HG02588 (cell line): ENCODE data around the gene PEAR1.

Source experiments
- ATAC-seq: cut with Tn5 transposase; IDR thresholded peaks from one replicate; pipeline ENCODE4 v1.9.1; 2021; ENCODE audit warnings: mild to moderate bottlenecking, moderate library complexity; ENCODE audit not compliant: unreplicated experiment

Gene PEAR1

DNA sequence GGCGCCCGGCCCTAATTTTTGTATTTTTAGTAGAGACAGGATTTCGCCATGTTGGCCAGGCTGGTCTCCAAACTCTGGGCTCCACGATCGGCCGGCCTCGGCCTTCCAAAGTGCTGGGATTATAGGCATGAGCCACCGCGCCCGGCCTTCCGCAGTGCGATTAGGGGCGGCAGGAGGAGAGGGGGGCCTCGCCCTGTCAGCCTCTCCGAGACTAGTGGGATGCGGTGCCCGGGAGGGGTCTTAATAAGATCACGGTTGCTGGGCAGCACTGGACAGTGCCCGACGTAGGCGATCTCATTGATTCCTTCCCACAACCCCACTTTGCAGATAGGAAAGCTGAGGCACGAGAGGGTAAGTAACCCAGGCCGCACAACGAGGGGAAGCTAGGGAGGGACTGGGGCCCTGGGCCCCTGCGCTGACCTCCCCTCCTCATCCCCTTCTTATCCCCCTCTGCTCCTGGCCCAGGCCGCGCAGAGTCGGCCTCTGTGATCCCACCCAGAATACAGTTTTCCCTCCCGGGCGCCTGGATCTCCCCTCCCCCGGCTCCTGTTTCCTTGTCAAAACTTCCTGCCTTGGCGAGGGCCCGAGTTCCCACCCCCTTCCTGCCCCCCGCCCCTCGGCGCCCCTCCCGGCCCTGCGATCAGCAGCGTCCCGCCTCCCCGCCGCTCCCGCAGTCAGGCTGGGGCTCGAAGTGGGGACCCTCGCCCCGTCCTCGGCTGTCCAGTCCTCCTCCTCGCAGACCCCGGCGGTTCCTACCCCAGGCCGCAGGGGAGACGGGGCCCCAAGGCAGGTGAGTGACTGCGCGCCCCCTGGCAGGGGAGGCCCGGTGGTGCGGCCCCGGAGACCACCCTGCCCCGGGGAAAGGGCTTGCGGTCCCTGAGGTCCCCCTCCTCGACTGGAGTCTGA is at the start of gene PEAR1:
Gene PEAR1, plus strand, starts transcription at position 671 of the 906 bp plus-strand sequence. CDS start 10,209 bp downstream, outside the sequence.
- ATAC-seq: no peak

- no peak for ATAC-seq
Observed at GRCh38 chr1:156844102-156844501, 49.4 kb upstream of the PEAR1 start.

DNA sequence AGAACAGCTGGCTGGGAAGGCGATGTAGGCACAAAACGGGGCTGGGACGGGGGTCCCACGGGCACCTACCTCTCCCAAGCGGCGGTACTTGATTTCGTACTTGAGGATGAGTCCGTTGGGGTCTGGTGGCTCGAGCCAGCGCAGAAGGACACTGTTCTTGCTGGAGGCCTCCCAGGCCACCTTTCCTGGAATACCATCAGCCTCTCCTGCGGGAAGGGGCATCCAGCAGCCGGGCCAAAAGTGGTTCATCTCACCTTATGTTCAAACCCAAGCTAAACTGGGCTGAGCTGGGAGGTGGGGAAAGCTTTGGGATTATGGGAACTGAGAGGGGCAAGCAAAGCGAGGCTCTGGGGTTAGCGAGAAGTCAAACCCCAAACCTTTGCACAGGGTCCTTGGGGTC is 48.9 kb upstream of the PEAR1 start:
- no peak for ATAC-seq

- no peak for ATAC-seq
Observed at GRCh38 chr1:156845055-156845952, 48.2 kb upstream of the PEAR1 start.

DNA sequence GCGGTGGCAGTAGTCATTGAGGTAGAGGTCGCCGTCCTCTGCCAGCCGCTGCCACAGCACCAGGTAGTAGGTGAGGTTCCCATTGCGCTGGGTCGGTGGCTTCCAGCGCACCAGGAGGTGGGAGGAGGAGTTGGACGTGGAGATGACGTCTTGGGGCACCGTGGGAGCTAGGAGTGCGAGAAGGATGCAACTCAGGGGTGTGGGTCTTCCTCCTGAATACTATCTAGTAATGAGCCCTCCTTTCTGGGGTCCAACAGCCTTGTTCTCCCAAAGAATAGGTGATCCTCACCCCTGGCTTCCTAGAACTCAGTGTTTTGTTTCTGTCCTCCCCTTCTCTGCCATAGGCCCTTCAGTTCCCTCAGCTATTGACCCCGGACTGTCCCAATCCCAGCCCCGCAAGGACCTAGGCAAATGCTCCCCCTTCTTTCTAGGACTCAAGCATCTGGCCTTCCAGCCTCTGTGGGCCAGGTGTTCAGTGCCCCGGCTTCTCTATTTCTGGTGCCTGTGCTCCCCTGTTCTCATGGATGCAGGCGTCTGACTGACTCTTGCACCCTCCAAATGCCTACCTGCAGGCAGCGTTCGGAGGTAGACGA is 47.5 kb upstream of the PEAR1 start:
- ATAC-seq: no peak

DNA sequence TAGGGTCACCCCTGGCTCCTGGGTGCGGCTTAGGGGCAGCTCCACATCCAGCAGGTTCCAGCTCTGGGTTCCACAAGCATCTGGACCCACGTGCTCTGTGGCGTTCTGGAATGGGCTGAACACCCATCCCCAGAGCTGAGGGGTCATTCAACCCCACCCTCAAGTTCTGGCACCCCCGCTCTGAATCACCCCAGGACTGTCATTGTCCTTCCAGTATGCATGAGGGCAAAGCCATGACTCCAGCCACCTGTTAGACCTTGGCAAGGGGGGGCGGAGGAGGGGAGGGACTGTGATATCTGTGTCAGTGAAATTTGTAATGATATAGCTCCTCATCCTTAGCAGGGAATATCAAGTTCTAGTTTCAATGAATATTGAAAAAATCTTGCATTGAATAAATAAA is 46.9 kb upstream of the PEAR1 start:
- no peak for ATAC-seq

DNA sequence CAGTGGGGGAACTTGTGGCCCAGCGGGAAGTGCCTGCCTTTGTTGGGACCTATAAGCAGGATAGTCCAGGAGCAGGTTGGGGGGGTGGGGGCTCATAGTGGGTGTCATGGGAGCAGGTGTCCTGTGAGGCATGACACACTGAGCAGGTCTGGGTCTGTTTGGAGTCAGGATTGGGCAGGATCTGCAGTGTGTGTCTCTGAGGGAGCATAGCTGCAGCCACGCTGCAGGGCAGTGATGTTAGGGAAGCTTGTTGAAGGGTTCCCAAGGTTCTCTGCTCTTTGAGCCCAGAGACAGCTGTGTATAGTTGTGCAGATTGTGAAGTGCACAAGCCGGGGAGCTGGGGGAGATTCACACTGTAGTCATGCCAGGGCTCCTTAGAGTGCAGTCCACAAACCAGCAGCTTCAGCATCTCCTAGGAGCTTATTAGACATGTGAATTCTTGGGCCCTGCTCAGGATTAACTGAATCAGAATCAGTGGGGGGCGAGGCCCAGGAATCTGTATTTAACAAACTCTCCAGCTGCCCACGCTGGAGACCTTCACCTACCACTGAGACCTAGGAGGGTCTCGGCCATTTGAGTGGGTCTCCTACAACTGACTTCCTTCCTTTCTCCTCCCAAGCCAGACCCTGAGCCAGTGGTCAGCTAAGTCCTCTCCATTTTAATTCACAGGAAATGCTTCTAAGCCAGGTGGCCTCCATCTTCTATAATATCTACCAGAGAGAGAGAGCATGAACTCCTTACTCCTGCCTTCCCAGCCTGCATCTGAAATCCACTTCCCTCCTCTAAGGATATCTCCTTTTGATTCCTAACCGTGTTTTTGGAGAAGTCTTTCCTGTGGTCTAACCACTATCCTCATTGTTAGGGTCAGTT is 45.7 kb upstream of the PEAR1 start:
- no peak for ATAC-seq

GRCh38 chr1:156848461-156849150 is 44.9 kb upstream of the PEAR1 start:
- ATAC-seq: no peak

DNA sequence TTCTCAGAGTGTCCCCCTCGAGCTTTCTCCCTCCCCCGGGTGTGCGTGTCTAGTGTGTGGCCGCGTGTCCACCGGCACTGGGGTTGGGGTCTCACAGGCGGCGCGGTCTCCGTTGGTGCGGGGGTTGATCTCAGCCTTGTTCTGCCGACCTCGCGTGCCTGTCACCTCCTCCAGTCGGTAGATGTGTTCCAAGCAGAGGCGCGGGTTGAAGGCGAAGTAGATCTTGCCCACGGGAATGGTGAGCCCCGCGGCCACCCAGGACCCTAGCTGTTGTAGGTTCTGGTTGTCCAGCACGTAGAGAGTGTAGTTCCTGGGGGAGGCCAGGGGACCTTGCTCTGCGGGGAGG is 44.4 kb upstream of the PEAR1 start:
- no peak for ATAC-seq

DNA sequence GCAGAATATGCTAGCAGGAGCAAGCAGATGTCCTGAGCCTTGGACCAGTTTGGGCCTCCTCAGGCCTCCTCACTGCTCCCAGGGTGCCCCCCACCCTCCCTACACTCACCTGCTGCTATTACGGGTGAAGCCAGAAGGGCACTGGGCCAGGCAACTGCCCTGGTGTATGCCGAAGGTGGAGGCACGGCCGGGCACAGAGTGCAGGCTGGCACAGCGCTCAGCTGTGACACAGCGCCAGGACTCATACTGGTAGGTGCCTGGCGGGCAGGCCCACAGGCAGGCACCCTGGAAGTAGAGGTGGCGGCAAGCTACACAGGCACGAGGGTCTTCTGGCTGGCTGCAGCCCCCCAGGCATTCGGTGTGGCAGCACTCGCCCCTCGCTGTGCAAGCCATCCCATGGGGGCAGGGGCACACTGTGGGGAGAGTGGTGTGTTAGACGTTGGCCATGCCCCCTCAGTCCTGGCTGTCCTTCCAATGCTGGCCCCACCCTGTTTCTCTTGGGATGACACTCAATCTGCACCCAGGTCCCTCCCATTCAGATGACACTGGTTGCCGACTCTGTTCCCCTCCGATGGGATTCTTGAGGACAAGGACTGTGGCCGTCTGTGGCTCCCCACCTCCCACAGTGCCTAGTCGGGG is 41.6 kb upstream of the PEAR1 start:
- no peak for ATAC-seq

DNA sequence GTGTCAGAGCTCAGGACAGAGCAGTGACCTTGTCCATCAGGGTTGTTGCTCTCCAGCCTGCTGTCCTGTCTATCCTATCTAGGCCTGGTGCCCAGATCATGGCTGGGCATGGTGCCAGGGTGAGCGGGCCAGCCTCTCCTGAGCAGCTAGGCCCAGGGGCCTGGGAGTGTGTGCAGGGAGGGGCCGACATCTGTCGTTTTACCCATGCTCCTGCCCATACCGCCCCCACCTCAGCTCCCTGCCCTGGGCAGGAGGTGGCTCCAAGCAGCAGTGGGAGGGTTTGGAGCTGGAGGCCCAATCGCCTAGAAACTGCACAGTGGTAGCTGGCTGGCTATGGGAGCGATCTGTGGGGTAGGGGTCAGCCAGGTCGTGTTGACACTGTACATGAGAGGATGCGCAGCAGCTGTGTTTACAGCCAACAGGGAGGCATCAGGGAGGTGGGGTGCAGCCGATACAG is 41.1 kb upstream of the PEAR1 start:
- ATAC-seq: no peak

- ATAC-seq: no peak
Observed at GRCh38 chr1:156853761-156854160, 39.8 kb upstream of the PEAR1 start.

DNA sequence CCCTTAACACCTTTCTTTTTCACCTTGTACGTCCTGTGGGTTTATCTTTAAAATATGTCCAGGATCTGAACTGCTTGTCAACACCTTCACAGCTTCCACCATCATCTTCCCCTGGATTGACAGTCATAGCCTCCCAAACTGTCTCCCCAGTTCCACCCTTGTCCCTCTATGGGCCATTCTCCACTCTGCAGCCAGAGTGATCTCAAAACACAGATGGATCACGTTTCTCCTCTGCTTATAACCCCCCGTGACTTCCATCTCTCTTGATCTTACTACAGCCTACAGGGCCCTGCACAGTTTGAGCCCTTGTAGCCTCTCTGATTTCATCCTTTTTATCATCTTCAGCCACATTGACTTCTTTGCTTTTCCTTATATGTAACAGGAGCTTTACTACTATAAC is 38.9 kb upstream of the PEAR1 start:
- no peak for ATAC-seq

- ATAC-seq: no peak
Observed at GRCh38 chr1:156856282-156856785, 37.2 kb upstream of the PEAR1 start.

- no peak for ATAC-seq
Observed at GRCh38 chr1:156857532-156857931, 36.0 kb upstream of the PEAR1 start.

- ATAC-seq: no peak
Observed at GRCh38 chr1:156858555-156858956, 35.0 kb upstream of the PEAR1 start.

DNA sequence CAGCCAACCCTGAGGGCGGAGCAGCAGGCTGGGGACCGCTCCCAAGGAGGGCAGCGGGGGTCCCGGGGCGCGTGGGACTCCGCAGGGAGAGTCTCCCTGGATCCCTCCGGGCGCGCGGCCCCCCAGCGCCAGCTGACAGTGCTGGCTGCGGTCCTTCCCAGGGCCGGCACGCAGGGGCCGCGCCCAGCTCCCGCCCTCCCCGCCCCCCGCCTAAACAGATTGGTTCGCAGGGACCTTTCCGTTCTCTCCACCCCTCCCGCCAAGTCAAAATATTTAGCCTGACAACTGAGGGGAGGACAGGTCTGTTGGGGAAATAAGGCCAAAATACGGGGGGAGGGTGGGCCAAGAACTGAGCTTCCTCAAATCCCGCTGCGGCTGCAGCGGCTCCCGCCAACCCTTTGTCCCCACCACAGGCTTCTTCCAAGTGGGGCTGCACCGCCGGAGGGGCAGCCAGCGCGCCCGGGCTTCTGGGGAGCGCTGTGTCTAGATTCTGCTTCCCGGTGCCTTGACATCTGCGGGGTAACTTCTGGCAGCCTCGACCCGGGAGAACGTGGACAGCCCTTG is 34.5 kb upstream of the PEAR1 start, which contains the start of gene INSRR:
Gene INSRR, minus strand, starts transcription at position 159 of the 564 bp plus-strand sequence. CDS start 496 bp downstream, outside the sequence.
- ATAC-seq: no peak

- ATAC-seq: no peak
Observed at GRCh38 chr1:156859523-156860112, 33.9 kb upstream of the PEAR1 start.
